A549 (cell line): ENCODE data around the gene MAN1C1. TPM values are rescaled to one million over a fixed set of nuclear protein-coding genes. Genes with fewer than 3 reads are reported as not detected.
"Not testable (repeated sequence)": the region's sequence is repeated elsewhere in the genome, so short reads cannot be mapped to it uniquely, and the experiment has no call there.

Experiments
- ATAC-seq, 2 experiments: fragments of 200-7000 bp in 1 of 2; fragments of >200 bp in 1 of 2; cut with Nextera tagmentation in 1 of 2; cut with Tn5 transposase in 1 of 2; 3 replicates each; pipeline versions ENCODE4 v1.8.0 to v1.9.1; 2018 to 2020; ENCODE audit warnings: mild to moderate bottlenecking in 1 of 2, moderate library complexity in 1 of 2
- CTCF ChIA-PET: fragments of 300-600 bp; sonication (Branson Sonifier 250); formaldehyde crosslinking; extraction: SDS; loops from one replicate; lab custom pipeline; 2021; ENCODE audit warnings: antibody characterized with exemption, inconsistent platforms; lab: Yijun Ruan, JAX
- POLR2A ChIA-PET: fragments of 350-600 bp; formaldehyde crosslinking; extraction: SDS; loops from one replicate; lab custom pipeline; 2021; ENCODE audit warnings: antibody characterized with exemption, inconsistent platforms; lab: Yijun Ruan, JAX
- DNase-seq, 2 experiments: peaks; one replicate each; pipeline versions ENCODE4 v3.0.0 to v3.0.0-alpha.2; 2011 to 2016; ENCODE audit warnings: low read depth in 1 of 2, low spot score in 1 of 2
- FAIRE-seq: peaks from 2 replicates; lab custom pipeline; 2011; peaks lifted over from hg19 to GRCh38; lab: Jason Lieb, UNC
- H3K27ac ChIP-seq, 2 experiments: fragments of >200 bp; sonication (Bioruptor Twin); formaldehyde crosslinking; 3 replicates each; pipeline ENCODE4 v1.5.1; 2016 to 2017
- H3K4me1 ChIP-seq: fragments of >200 bp; sonication (Bioruptor Twin); formaldehyde crosslinking; 3 replicates; pipeline ENCODE4 v1.6.1; 2016
- H3K4me2 ChIP-seq: fragments of >200 bp; sonication (Bioruptor Twin); formaldehyde crosslinking; 3 replicates; pipeline ENCODE4 v1.6.1; 2016
- H3K4me3 ChIP-seq: fragments of >200 bp; sonication (Bioruptor Twin); formaldehyde crosslinking; 3 replicates; pipeline ENCODE4 v1.5.1; 2016
- H3K9me3 ChIP-seq: fragments of >200 bp; sonication (Bioruptor Twin); formaldehyde crosslinking; 3 replicates; pipeline ENCODE4 v1.6.1; 2016
- CBX8 ChIP-seq: fragments of 200-600 bp; sonication (generic); IDR thresholded peaks from 2 replicates; pipeline ENCODE4 v1.6.1; 2016
- CEBPB ChIP-seq, 2 experiments: fragments of >200 bp in 1 of 2; sonication (Bioruptor Twin) in 1 of 2; formaldehyde crosslinking in 1 of 2; IDR thresholded peaks; 2 replicates each; pipeline ENCODE4 v1.6.1; 2012 to 2016
- CTCF ChIP-seq: fragments of >200 bp; sonication (Bioruptor Twin); formaldehyde crosslinking; IDR thresholded peaks from 3 replicates; pipeline ENCODE4 v1.5.1; 2016
- ELK1 ChIP-seq: fragments of 150-350 bp; IDR thresholded peaks from 2 replicates; pipeline ENCODE4 v1.6.1; 2014; ENCODE audit warnings: low read depth, mild to moderate bottlenecking, low read length
- EP300 ChIP-seq, 2 experiments: fragments of >200 bp; sonication (Bioruptor Twin); formaldehyde crosslinking; IDR thresholded peaks; 2 replicates in 1 of 2; 3 replicates in 1 of 2; pipeline ENCODE4 v1.6.1; 2016 to 2017
- GATA3 ChIP-seq: IDR thresholded peaks from 2 replicates; pipeline ENCODE4 v1.6.1; 2012; ENCODE audit warnings: borderline replicate concordance
- HDAC2 ChIP-seq: fragments of 200-600 bp; sonication (generic); IDR thresholded peaks from 2 replicates; pipeline ENCODE4 v1.6.1; 2016
- HEYL ChIP-seq: fragments of 250-450 bp; sonication (Bioruptor Pico); IDR thresholded peaks from 2 replicates; pipeline ENCODE4 v1.8.0; 2021; ENCODE audit warnings: mild to moderate bottlenecking, moderate library complexity
- JUNB ChIP-seq: fragments of >200 bp; sonication (Bioruptor Twin); formaldehyde crosslinking; IDR thresholded peaks from 2 replicates; pipeline ENCODE4 v1.6.1; 2016
- PHF8 ChIP-seq: fragments of 200-600 bp; sonication (generic); IDR thresholded peaks from 2 replicates; pipeline ENCODE4 v1.6.1; 2016; ENCODE audit warnings: low read depth, mild to moderate bottlenecking, antibody characterized with exemption, moderate library complexity, borderline replicate concordance
- POLR2AphosphoS2 ChIP-seq: conservative IDR thresholded peaks from 2 replicates; pipeline ENCODE4 v1.6.1; 2012; ENCODE audit warnings: low read length, improper control_type of control experiment, inconsistent platforms
- SMC3 ChIP-seq: fragments of >200 bp; sonication (Bioruptor Twin); formaldehyde crosslinking; IDR thresholded peaks from 3 replicates; pipeline ENCODE4 v1.6.1; 2018; ENCODE audit warnings: inconsistent platforms
- TP53 ChIP-seq: fragments of 250-450 bp; sonication (Bioruptor Pico); IDR thresholded peaks from 2 replicates; pipeline ENCODE4 v1.5.0; 2021; ENCODE audit warnings: mild to moderate bottlenecking, moderate library complexity
- WGBS: methylation state at CpG from one replicate; pipeline ENCODE4 v1.1.6; 2017; ENCODE audit errors: missing lambda C conversion rate; 5-methylcytosine and 5-hydroxymethylcytosine counted together
- polyA plus RNA-seq, 4 experiments: library from polyadenylated mRNA; depleted of rRNA in 3 of 4; stranded (reverse); fragments of >200 nt; fragmentation: RNase III in 1 of 4; extraction: RNeasy Plus Mini Kit Qiagen cat#74134 plus additional on column Dnase treatment in 1 of 4; gene quantifications; 2 replicates in 3 of 4; 3 replicates in 1 of 4; pipeline ENCODE4 v1.2.3, GENCODE V29; 2011 to 2017
- TF ChIP-seq, protein P1 (sequence below): IDR thresholded peaks from 2 replicates; pipeline ENCODE4 v1.6.1; 2012
- TF ChIP-seq, protein P2 (sequence below): fragments of 250-450 bp; sonication (Bioruptor Pico); IDR thresholded peaks from 2 replicates; pipeline ENCODE4 v1.5.0; 2020; ENCODE audit warnings: low read depth, mild to moderate bottlenecking, moderate library complexity
- TF ChIP-seq, protein P3 (sequence below): fragments of 200-600 bp; sonication (generic); IDR thresholded peaks from 2 replicates; pipeline ENCODE4 v1.6.1; 2016; ENCODE audit warnings: antibody characterized with exemption, mild to moderate bottlenecking, moderate library complexity
- TF ChIP-seq, protein P4 (sequence below): fragments of >200 bp; sonication (Bioruptor Twin); formaldehyde crosslinking; IDR thresholded peaks from 2 replicates; pipeline ENCODE4 v1.6.1; 2016
- TF ChIP-seq, protein P5 (sequence below): fragments of >200 bp; sonication (Bioruptor Twin); formaldehyde crosslinking; IDR thresholded peaks from 3 replicates; pipeline ENCODE4 v1.6.1; 2016

MAN1C1 gene
- polyA plus RNA-seq, 2 of the 4 experiments (the other 2 are of a cell fraction), result 0.22 to 0.27 TPM

- H3K27ac ChIP-seq, result no peak overlapping the region
- ATAC-seq (no peak), FAIRE-seq (no peak), DNase-seq (no peak)
- no peaks in the 10 kb centered on the region for H3K4me1 ChIP-seq
- CTCF ChIA-PET, result no interaction called here
- H3K4me3 ChIP-seq, result no peak overlapping the region
- 62% methylated on average over 7 of the region's 7 CpGs for WGBS
- TF ChIP-seq HEYL (CRISPR knock-in tag), result no peak
- TF ChIP-seq ELK1, result no peak
- TF ChIP-seq, protein P1, sequence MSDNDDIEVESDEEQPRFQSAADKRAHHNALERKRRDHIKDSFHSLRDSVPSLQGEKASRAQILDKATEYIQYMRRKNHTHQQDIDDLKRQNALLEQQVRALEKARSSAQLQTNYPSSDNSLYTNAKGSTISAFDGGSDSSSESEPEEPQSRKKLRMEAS, result no peak
- no peak for TF ChIP-seq GATA3
- TF ChIP-seq PHF8, result no peak
- TF ChIP-seq HDAC2, result no peak
- TF ChIP-seq CTCF, result no peak
- TF ChIP-seq, protein P2, sequence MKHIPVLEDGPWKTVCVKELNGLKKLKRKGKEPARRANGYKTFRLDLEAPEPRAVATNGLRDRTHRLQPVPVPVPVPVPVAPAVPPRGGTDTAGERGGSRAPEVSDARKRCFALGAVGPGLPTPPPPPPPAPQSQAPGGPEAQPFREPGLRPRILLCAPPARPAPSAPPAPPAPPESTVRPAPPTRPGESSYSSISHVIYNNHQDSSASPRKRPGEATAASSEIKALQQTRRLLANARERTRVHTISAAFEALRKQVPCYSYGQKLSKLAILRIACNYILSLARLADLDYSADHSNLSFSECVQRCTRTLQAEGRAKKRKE (CRISPR knock-in tag), result no peak
- no peak for TF ChIP-seq EP300 (IDR thresholded peaks at IDR 0.05)
- no peak for TF ChIP-seq CBX8
- TF ChIP-seq, protein P3, sequence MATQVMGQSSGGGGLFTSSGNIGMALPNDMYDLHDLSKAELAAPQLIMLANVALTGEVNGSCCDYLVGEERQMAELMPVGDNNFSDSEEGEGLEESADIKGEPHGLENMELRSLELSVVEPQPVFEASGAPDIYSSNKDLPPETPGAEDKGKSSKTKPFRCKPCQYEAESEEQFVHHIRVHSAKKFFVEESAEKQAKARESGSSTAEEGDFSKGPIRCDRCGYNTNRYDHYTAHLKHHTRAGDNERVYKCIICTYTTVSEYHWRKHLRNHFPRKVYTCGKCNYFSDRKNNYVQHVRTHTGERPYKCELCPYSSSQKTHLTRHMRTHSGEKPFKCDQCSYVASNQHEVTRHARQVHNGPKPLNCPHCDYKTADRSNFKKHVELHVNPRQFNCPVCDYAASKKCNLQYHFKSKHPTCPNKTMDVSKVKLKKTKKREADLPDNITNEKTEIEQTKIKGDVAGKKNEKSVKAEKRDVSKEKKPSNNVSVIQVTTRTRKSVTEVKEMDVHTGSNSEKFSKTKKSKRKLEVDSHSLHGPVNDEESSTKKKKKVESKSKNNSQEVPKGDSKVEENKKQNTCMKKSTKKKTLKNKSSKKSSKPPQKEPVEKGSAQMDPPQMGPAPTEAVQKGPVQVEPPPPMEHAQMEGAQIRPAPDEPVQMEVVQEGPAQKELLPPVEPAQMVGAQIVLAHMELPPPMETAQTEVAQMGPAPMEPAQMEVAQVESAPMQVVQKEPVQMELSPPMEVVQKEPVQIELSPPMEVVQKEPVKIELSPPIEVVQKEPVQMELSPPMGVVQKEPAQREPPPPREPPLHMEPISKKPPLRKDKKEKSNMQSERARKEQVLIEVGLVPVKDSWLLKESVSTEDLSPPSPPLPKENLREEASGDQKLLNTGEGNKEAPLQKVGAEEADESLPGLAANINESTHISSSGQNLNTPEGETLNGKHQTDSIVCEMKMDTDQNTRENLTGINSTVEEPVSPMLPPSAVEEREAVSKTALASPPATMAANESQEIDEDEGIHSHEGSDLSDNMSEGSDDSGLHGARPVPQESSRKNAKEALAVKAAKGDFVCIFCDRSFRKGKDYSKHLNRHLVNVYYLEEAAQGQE, result no peak
- TF ChIP-seq SMC3, result no peak
- TF ChIP-seq, protein P4, sequence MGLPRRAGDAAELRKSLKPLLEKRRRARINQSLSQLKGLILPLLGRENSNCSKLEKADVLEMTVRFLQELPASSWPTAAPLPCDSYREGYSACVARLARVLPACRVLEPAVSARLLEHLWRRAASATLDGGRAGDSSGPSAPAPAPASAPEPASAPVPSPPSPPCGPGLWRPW, result no peak
- TF ChIP-seq JUNB, result no peak
- TF ChIP-seq TP53 (CRISPR knock-in tag), result no peak
- TF ChIP-seq, protein P5, sequence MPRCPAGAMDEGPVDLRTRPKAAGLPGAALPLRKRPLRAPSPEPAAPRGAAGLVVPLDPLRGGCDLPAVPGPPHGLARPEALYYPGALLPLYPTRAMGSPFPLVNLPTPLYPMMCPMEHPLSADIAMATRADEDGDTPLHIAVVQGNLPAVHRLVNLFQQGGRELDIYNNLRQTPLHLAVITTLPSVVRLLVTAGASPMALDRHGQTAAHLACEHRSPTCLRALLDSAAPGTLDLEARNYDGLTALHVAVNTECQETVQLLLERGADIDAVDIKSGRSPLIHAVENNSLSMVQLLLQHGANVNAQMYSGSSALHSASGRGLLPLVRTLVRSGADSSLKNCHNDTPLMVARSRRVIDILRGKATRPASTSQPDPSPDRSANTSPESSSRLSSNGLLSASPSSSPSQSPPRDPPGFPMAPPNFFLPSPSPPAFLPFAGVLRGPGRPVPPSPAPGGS, result no peak
- TF ChIP-seq CEBPB (IDR thresholded peaks at IDR 0.05), result no peak
- TF ChIP-seq POLR2AphosphoS2, result no peak
- POLR2A ChIA-PET, result no interaction called here
- no peak overlapping the region for H3K4me2 ChIP-seq
- no peaks in the 10 kb centered on the region for H3K9me3 ChIP-seq
Measured at GRCh38 chr1:25599969-25600610, 16.5 kb upstream of the MAN1C1 start.

GRCh38 chr1:25600971-25601699, 15.5 kb upstream of the MAN1C1 start:
- H3K4me2 ChIP-seq, ATAC-seq, H3K4me3 ChIP-seq, POLR2A ChIA-PET, H3K4me1 ChIP-seq, CTCF ChIA-PET, H3K9me3 ChIP-seq, H3K27ac ChIP-seq, DNase-seq, FAIRE-seq: not testable (repeated sequence)
- WGBS, result 61% methylated on average over 5 of the region's 5 CpGs

GRCh38 chr1:25603779-25604538, 12.6 kb upstream of the MAN1C1 start:
- POLR2A ChIA-PET, FAIRE-seq, H3K4me2 ChIP-seq, ATAC-seq, H3K27ac ChIP-seq, DNase-seq, H3K9me3 ChIP-seq, CTCF ChIA-PET, H3K4me3 ChIP-seq, H3K4me1 ChIP-seq: not testable (repeated sequence)
- no CpG with 5 or more reads among the region's 55 CpGs for WGBS
